Endothelial cell of umbilical vein (primary cell): ENCODE data around the gene CTSF. TPM values are rescaled to one million over a fixed set of nuclear protein-coding genes. Genes with fewer than 3 reads are reported as not detected.

ENCODE experiments used
- BruUV-seq: library from RNA; stranded (reverse); fragments of 400-500 nt; replicated peaks from 2 replicates; lab custom pipeline; 2021; lab: Mats Ljungman, UMichigan
- CTCF ChIA-PET: fragments of 300-600, 350-600 bp; sonication (Branson Sonifier 250); formaldehyde crosslinking; loops from one replicate; lab custom pipeline; 2021; ENCODE audit warnings: antibody characterized with exemption, inconsistent platforms; lab: Charles Lee
- POLR2A ChIA-PET: fragments of 300-600, 350-600 bp; sonication (Branson Sonifier 250); formaldehyde crosslinking; loops from one replicate; lab custom pipeline; 2021; ENCODE audit warnings: antibody characterized with exemption, inconsistent platforms; lab: Charles Lee
- DNase-seq: peaks from one replicate; pipeline ENCODE4 v3.0.0-alpha.2; 2011; ENCODE audit warnings: low read depth, low spot score
- FAIRE-seq: peaks from 2 replicates; lab custom pipeline; 2011; peaks lifted over from hg19 to GRCh38; lab: Jason Lieb, UNC
- H2AFZ ChIP-seq: 2 replicates; pipeline ENCODE4 v1.6.0; 2012; ENCODE audit warnings: low read depth, low read length, control low read depth, inconsistent platforms
- H3K27ac ChIP-seq: 2 replicates; pipeline ENCODE4 v1.5.1; 2011; ENCODE audit warnings: low read depth, mild to moderate bottlenecking, control low read depth, low read length, moderate library complexity; ENCODE audit not compliant: insufficient read depth
- H3K27me3 ChIP-seq, 2 experiments: 2 replicates each; pipeline versions ENCODE4 v1.6.0 to v1.6.1; 2011; ENCODE audit warnings: low read length in 2 of 2, mixed read lengths in 1 of 2; ENCODE audit not compliant: control insufficient read depth in 2 of 2, insufficient read depth in 2 of 2
- H3K36me3 ChIP-seq, 2 experiments: 2 replicates in 1 of 2; 3 replicates in 1 of 2; pipeline ENCODE4 v1.5.1; 2011; ENCODE audit warnings: low read length in 2 of 2, mild to moderate bottlenecking in 1 of 2, moderate library complexity in 1 of 2; ENCODE audit not compliant: control insufficient read depth in 2 of 2, insufficient read depth in 2 of 2; ENCODE audit errors: extremely low read depth in 1 of 2
- H3K4me1 ChIP-seq: 3 replicates; pipeline ENCODE4 v1.5.1; 2011; ENCODE audit warnings: mild to moderate bottlenecking, low read length; ENCODE audit not compliant: control insufficient read depth, insufficient read depth; ENCODE audit errors: extremely low read depth
- H3K4me2 ChIP-seq: 2 replicates; pipeline ENCODE4 v1.6.1; 2011; ENCODE audit warnings: low read length, control low read depth, mixed read lengths; ENCODE audit not compliant: insufficient read depth
- H3K4me3 ChIP-seq, 3 experiments: fragments of 200-600 bp in 1 of 3; sonication (generic), shearing (Covaris generic) in 1 of 3; replicated peaks in 1 of 3; 2 replicates each; pipeline ENCODE4 v1.5.1; 2011 to 2016; ENCODE audit warnings: control low read depth in 3 of 3, low read length in 3 of 3, mild to moderate bottlenecking in 2 of 3, inconsistent platforms in 1 of 3, low read depth in 1 of 3, moderate library complexity in 1 of 3; ENCODE audit not compliant: insufficient read depth in 1 of 3
- H3K79me2 ChIP-seq: 2 replicates; pipeline ENCODE4 v1.6.0; 2012; ENCODE audit warnings: low read length, inconsistent platforms; ENCODE audit not compliant: control insufficient read depth, insufficient read depth
- H3K9ac ChIP-seq: replicated peaks from 2 replicates; pipeline ENCODE3; 2011; ENCODE audit warnings: low read length, control low read depth; ENCODE audit not compliant: insufficient read depth; ENCODE audit errors: extremely low read depth
- H3K9me1 ChIP-seq: replicated peaks from 3 replicates; pipeline ENCODE4 v1.6.0; 2011; ENCODE audit warnings: mild to moderate bottlenecking, low read length; ENCODE audit not compliant: control insufficient read depth, insufficient read depth; ENCODE audit errors: extremely low read depth
- H3K9me3 ChIP-seq: replicated peaks from 2 replicates; pipeline ENCODE4 v1.5.1; 2012; ENCODE audit warnings: low read length, inconsistent platforms; ENCODE audit not compliant: control insufficient read depth, insufficient read depth
- H4K20me1 ChIP-seq: replicated peaks from 2 replicates; pipeline ENCODE3; 2011; ENCODE audit warnings: mild to moderate bottlenecking, low read length; ENCODE audit not compliant: control insufficient read depth, insufficient read depth; ENCODE audit errors: extremely low read depth
- EZH2 ChIP-seq: IDR thresholded peaks from 2 replicates; pipeline ENCODE4 v1.6.1; 2012; ENCODE audit warnings: borderline replicate concordance, low read depth, mild to moderate bottlenecking, moderate library complexity, low read length, inconsistent platforms; ENCODE audit not compliant: severe bottlenecking
- GATA2 ChIP-seq: IDR thresholded peaks from 2 replicates; pipeline ENCODE4 v1.7.0; 2011; ENCODE audit warnings: low read depth, mild to moderate bottlenecking, moderate library complexity, mixed read lengths, low read length; ENCODE audit not compliant: insufficient read length, insufficient read depth
- MYC ChIP-seq: IDR thresholded peaks from one replicate; pipeline ENCODE4 v1.6.1; 2011; ENCODE audit warnings: mild to moderate bottlenecking, low read depth, low read length
- POLR2AphosphoS5 ChIP-seq: IDR thresholded peaks from 2 replicates; pipeline ENCODE4 v1.6.1; 2012; ENCODE audit warnings: low read depth, mild to moderate bottlenecking, control low read depth, low read length, moderate library complexity; ENCODE audit not compliant: insufficient read depth
- dilution Hi-C: fragments of 300-500 bp; cut with MboI; formaldehyde crosslinking; loops from one replicate; pipeline ENCODE4 v1.15.0; 2019; ENCODE audit warnings: low sequenced_read_pairs; ENCODE audit not compliant: extremely low pct_ligation_motif_present
- intact Hi-C: fragments of 100-400 bp; cut with micrococcal nuclease; formaldehyde crosslinking; loops from one replicate; pipeline ENCODE4 v1.10.0; 2022
- polyA plus RNA-seq, 4 experiments: library from polyadenylated mRNA; depleted of rRNA in 3 of 4; stranded (reverse) in 3 of 4; unstranded in 1 of 4; fragments of >200 nt; gene quantifications; 2 replicates each; pipeline versions ENCODE4 v1.2.1 to v1.2.3, GENCODE V29; 2011 to 2012; ENCODE audit warnings: missing spikeins in 1 of 4
- total RNA-seq: library from RNA; stranded (reverse); gene quantifications from 2 replicates; pipeline ENCODE4 v1.2.3, GENCODE V29; 2021
- TF ChIP-seq, protein P1 (sequence below), 2 donors: IDR thresholded peaks; 1 replicate in 1 of 2; 2 replicates in 1 of 2; pipeline ENCODE4 v1.5.1; 2011; ENCODE audit warnings: low read length in 2 of 2, mild to moderate bottlenecking in 2 of 2, moderate library complexity in 2 of 2, control low read depth in 1 of 2, inconsistent platforms in 1 of 2, low read depth in 1 of 2; ENCODE audit not compliant: insufficient read depth in 1 of 2; ENCODE audit errors: extremely low read depth in 1 of 2

The CTSF gene
- total and polyA plus RNA-seq, 2 donors (not counting 3 experiments of a cell fraction or from before 2014, with no cell fraction given) = 14.4 to 27.7 TPM

DNA sequence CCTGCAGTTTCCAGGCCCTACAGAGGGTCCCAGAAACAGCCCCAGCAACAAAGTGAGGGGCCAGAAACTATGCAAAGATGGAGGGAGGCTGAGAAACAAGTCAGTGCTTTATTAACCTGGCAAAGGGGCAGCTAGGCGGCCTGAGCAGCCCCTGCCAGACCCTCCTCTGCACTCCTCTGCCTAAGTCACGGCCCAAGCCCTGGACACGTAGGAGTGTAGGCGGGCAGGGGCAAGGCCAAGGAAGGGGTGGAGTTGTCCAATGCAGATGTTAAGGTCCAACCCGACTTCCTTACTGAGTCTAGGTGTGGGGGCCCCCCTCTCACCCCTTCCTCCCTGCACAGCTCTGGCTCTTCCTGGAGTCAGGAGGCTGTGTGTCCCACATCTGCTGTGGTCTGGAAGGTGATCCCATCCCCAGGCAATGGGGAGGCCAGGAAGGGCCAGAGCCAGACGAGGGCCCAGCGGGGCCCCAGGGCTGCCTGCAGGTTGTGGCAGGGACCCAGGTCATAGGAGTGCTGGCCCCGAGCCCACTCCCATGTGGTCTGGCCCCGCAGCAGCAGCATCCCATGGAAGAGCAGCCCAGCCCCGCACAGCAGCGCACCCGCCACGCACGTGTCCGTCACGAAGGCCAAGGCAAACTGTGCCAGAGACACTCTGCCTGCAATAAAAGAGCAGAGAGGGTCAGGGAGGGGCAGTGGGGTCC lies 29.1 kb downstream of the CTSF start:
- BruUV-seq = no TSS peak
- Histone ChIP-seq H3K9me1 (no peaks in the 10 kb centered on the region), H3K9me3 (no peaks in the 10 kb centered on the region), H3K4me3 (no peak overlapping the region), H3K36me3 (peaks cover 0 to 14% of the 10 kb centered on the region in 2 experiments), H4K20me1 (no peaks in the 10 kb centered on the region), H3K9ac (no peak overlapping the region), H3K4me1 (peaks cover 17% of the 10 kb centered on the region), H3K27me3 (no peaks in the 10 kb centered on the region), H3K79me2 (no peaks in the 10 kb centered on the region), H2AFZ (no peak overlapping the region), H3K4me2 (no peak overlapping the region), H3K27ac (no peak overlapping the region)
- ChIA-PET POLR2A (no interaction called here), CTCF (no interaction called here)
- no peak for FAIRE-seq
- intact Hi-C loops (no loop called here), dilution Hi-C loops (no loop called here)
- TF ChIP-seq GATA2 (no peak), MYC (no peak), POLR2AphosphoS5 (no peak)
- no peak for DNase-seq

DNA sequence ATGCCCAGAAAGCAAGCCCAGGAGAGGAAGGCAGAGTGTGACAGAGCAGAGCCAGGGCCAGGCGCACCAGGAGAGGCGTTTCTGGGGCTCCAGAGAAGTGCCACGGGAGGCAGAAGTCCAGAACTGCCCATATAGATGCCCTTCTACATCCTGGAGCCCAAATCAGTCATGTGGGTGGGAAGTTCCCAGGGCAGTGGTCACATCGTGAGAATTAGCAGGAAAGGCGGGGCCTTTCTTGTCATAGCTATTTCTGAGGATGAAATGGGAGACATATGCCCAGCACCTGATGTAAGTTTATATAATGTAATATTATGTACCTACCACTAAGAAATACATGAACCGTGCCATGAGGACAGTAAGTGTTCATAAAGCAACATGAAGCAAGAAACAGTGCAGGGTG lies 35.6 kb downstream of the CTSF start:
- no peak overlapping the region for H3K9ac ChIP-seq
- DNase-seq (no peak), FAIRE-seq (no peak)
- H3K36me3 ChIP-seq = peaks cover 0 to 4% of the 10 kb centered on the region in 2 experiments
- no peaks in the 10 kb centered on the region for H3K9me3 ChIP-seq
- H3K27me3 ChIP-seq = no peaks in the 10 kb centered on the region
- intact Hi-C loops (no loop called here), dilution Hi-C loops (no loop called here)
- H3K4me2 ChIP-seq = no peak overlapping the region
- no peaks in the 10 kb centered on the region for H4K20me1 ChIP-seq
- H3K9me1 ChIP-seq = no peaks in the 10 kb centered on the region
- H3K79me2 ChIP-seq = no peaks in the 10 kb centered on the region
- H2AFZ ChIP-seq = no peak overlapping the region
- H3K27ac ChIP-seq = no peak overlapping the region
- H3K4me1 ChIP-seq = no peaks in the 10 kb centered on the region
- CTCF ChIA-PET = interaction anchor here (1.0 to 2.3 kb wide), 3 partner anchors 9 to 45 kb away, joined by 3 to 8 read pairs (median 4); no protein-coding TSS in a partner anchor
- no peak overlapping the region for H3K4me3 ChIP-seq
- BruUV-seq = no TSS peak
- TF ChIP-seq EZH2 (no peak), POLR2AphosphoS5 (no peak)
- TF ChIP-seq, protein P1, sequence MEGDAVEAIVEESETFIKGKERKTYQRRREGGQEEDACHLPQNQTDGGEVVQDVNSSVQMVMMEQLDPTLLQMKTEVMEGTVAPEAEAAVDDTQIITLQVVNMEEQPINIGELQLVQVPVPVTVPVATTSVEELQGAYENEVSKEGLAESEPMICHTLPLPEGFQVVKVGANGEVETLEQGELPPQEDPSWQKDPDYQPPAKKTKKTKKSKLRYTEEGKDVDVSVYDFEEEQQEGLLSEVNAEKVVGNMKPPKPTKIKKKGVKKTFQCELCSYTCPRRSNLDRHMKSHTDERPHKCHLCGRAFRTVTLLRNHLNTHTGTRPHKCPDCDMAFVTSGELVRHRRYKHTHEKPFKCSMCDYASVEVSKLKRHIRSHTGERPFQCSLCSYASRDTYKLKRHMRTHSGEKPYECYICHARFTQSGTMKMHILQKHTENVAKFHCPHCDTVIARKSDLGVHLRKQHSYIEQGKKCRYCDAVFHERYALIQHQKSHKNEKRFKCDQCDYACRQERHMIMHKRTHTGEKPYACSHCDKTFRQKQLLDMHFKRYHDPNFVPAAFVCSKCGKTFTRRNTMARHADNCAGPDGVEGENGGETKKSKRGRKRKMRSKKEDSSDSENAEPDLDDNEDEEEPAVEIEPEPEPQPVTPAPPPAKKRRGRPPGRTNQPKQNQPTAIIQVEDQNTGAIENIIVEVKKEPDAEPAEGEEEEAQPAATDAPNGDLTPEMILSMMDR (IDR thresholded peaks at IDR 0.05; ENCODE audit: extremely low read depth in 1 of 2, insufficient read depth in 1 of 2, low read depth in 1 of 2, low read length in 2 of 2) = no peak
- POLR2A ChIA-PET = no interaction called here
